Muscle of leg (tissue), 11 donors: ENCODE results near the gene CBX8. TPM values are rescaled to one million over a fixed set of nuclear protein-coding genes. Genes with fewer than 3 reads are reported as not detected.

Experiments used
- DNase-seq: peaks from one replicate; pipeline ENCODE4 v3.0.0; 2013
- H3K27ac ChIP-seq: one replicate; pipeline ENCODE4 v1.5.1; 2013; ENCODE audit warnings: mild to moderate bottlenecking, low read length, control low read depth
- H3K27me3 ChIP-seq: one replicate; pipeline ENCODE4 v1.6.1; 2013; ENCODE audit warnings: low read length; ENCODE audit not compliant: control insufficient read depth, insufficient read depth
- H3K36me3 ChIP-seq: one replicate; pipeline ENCODE4 v1.6.1; 2013; ENCODE audit warnings: low read length; ENCODE audit not compliant: control insufficient read depth, insufficient read depth
- H3K4me1 ChIP-seq: one replicate; pipeline ENCODE4 v1.6.1; 2013; ENCODE audit warnings: low read length; ENCODE audit not compliant: control insufficient read depth, insufficient read depth
- H3K4me3 ChIP-seq: one replicate; pipeline ENCODE4 v1.5.1; 2013; ENCODE audit warnings: low read length, control low read depth
- H3K9me3 ChIP-seq: replicated peaks from 2 replicates; pipeline ENCODE4 v1.6.1; 2013; ENCODE audit warnings: low read depth, low read length; ENCODE audit not compliant: control insufficient read depth
- WGBS: methylation state at CpG from one replicate; pipeline ENCODE4 v1.1.5; 2013; ENCODE audit warnings: missing lambda C conversion rate; ENCODE audit not compliant: insufficient coverage; 5-methylcytosine and 5-hydroxymethylcytosine counted together
- polyA plus RNA-seq, 8 donors: library from polyadenylated mRNA; unstranded; fragments of 120-200 nt; gene quantifications; one replicate each; pipeline versions ENCODE4 v1.2.1 to v1.2.3, GENCODE V29; 2013; ENCODE audit warnings: inconsistent platforms in 1 of 8, low replicate concordance in 1 of 8; ENCODE audit not compliant: insufficient read length in 8 of 8, insufficient read depth in 1 of 8
- total RNA-seq: library from RNA; stranded (reverse); fragments of 120-200 nt; gene quantifications from one replicate; pipeline ENCODE4 v1.2.4, GENCODE V29; 2013

Gene CBX8
- total and polyA plus RNA-seq, 9 donors = 4.8 to 6.8 (median 5.9) TPM

GRCh38 chr17:79804856-79805696 lies 8.2 kb upstream of the CBX8 start:
- Histone ChIP-seq H3K4me3 (no peak overlapping the region), H3K27me3 (peaks cover 99% of the 10 kb centered on the region), H3K4me1 (peaks cover 43% of the 10 kb centered on the region), H3K27ac (no peak overlapping the region), H3K9me3 (no peaks in the 10 kb centered on the region), H3K36me3 (no peaks in the 10 kb centered on the region)
- DNase-seq = no peak
- WGBS = 4% methylated on average over 3 of the region's 22 CpGs

DNA sequence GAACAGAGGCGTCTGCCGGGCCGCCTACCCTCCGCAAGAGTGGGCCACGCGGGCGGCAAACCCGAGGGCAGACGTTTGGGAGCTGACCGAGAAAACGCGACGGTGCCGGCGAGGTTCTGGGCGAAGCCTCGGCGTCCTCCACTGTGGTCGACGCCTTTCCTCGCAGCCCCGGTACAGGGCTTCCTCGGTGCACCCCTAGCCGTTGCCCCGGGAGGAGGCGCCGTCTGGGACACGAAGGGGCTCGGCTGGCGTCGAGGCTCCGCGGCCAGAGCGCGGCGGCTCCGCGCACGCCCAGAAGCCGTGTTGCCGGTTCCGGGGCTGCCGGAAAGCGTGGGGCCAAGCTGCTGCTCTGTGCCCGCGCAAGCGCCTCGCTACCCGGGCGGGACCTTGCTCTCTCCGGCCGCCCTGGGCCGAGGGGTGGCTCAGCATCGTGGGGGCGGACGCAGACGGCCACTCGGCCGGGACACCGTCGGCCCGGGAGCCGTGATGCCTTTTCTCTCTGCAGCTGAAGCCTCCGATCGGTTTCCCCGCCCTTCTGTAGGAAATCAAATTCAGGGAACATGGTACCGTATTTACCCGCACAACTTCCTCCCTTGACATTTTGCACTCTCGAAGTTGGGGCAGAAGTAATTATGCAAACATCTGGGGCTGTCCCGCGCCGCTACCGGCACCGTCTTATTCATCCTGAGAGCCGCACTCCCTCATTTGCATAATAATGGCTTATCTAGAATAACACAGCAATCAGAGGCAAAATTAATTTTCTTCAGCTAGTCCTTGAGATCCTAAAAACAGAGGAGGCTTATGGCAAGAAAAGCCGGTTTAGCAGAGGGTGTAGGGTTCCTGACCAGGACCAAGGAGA lies 7.3 kb upstream of the CBX8 start:
- H3K4me3 ChIP-seq = no peak overlapping the region

DNA sequence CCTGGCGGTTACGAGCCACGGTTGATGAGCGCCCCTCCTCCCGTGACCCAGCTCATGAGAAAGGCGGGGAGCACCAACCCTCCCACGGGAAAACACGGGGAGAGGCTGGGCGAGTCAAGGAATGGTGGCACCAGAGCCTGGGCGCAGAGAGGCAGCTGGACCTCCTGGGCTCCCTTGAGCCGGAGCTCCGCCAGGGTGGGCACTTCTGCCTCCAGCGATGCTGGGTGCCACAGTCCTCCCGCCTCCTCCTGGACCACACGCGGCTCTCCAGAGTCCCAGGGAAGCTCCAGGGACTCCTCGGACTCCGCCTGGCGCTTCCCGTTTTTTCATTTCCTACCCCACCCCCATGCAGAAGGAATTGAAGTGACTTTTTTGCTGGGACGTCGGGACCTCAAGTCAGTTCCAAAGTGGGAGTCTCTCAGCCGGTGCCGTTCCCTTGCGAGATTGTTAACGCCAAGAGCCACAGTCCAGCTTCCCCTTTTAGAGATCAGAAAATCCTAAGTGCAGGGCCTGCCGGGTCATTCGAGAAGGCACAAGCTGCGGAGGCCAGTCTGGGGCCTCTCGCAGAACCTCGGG lies 6.6 kb upstream of the CBX8 start:
- WGBS = 8% methylated on average over 26 of the region's 31 CpGs
- H3K27me3 ChIP-seq = peaks cover 100% of the 10 kb centered on the region
- H3K36me3 ChIP-seq = no peaks in the 10 kb centered on the region
- no peak overlapping the region for H3K27ac ChIP-seq
- DNase-seq = no peak
- no peak overlapping the region for H3K4me3 ChIP-seq
- peaks cover 52% of the 10 kb centered on the region for H3K4me1 ChIP-seq
- no peaks in the 10 kb centered on the region for H3K9me3 ChIP-seq

More for the DNA sequence above, 7.3 kb upstream of the CBX8 start:
- DNase-seq = no peak
- no peak overlapping the region for H3K27ac ChIP-seq
- no peaks in the 10 kb centered on the region for H3K36me3 ChIP-seq
- 1% methylated on average over 64 of the region's 76 CpGs for WGBS
- no peaks in the 10 kb centered on the region for H3K9me3 ChIP-seq
- H3K4me1 ChIP-seq = peaks cover 45% of the 10 kb centered on the region
- H3K27me3 ChIP-seq = peaks cover 100% of the 10 kb centered on the region

- 2% methylated on average over 48 of the region's 57 CpGs for WGBS
- Histone ChIP-seq H3K9me3 (no peaks in the 10 kb centered on the region), H3K27ac (no peak overlapping the region), H3K4me3 (no peak overlapping the region), H3K4me1 (peaks cover 58% of the 10 kb centered on the region), H3K36me3 (no peaks in the 10 kb centered on the region), H3K27me3 (peaks cover 100% of the 10 kb centered on the region)
- DNase-seq = no peak
Measured at GRCh38 chr17:79802736-79803420, 6.0 kb upstream of the CBX8 start.

DNA sequence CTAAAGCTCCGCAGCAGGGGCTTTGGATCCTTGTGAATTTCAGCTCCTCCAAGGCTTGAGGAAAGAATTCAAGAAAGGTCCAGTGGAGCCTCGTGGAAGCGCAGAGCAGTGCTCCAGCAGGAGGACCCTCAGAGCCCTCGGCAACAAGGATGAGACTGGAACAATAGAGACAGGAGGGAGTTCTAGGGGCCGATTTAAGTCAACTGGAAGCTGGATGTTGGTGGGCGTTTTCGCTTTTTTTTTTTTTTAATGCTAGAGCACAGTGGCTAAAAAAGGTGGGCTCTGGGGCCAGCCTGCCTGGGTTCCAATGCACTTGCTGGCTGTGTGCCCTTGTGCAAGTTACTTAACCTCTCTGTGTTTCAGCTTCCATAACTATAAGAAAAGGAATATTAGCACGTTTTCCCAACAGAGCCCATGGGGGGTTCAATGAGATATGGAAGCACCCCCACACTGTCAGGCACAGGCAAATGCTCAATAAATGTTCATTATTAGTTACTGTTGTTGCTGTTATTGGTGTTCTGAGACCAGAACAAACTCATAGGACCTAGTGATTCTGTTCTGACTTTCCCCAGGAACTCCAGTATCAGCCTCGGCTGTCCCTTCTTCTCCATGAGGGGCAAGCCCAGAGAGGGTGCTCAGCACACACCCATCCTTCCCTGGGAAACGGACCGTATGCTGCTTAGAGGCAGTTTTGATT lies 5.3 kb upstream of the CBX8 start:
- H3K4me3 ChIP-seq = no peak overlapping the region
- peaks cover 96% of the 10 kb centered on the region for H3K27me3 ChIP-seq
- H3K4me1 ChIP-seq = peaks cover 61% of the 10 kb centered on the region
- no peak overlapping the region for H3K27ac ChIP-seq
- no peaks in the 10 kb centered on the region for H3K36me3 ChIP-seq
- no peaks in the 10 kb centered on the region for H3K9me3 ChIP-seq
- no peak for DNase-seq
- WGBS = 5% methylated on average over 10 of the region's 11 CpGs

DNA sequence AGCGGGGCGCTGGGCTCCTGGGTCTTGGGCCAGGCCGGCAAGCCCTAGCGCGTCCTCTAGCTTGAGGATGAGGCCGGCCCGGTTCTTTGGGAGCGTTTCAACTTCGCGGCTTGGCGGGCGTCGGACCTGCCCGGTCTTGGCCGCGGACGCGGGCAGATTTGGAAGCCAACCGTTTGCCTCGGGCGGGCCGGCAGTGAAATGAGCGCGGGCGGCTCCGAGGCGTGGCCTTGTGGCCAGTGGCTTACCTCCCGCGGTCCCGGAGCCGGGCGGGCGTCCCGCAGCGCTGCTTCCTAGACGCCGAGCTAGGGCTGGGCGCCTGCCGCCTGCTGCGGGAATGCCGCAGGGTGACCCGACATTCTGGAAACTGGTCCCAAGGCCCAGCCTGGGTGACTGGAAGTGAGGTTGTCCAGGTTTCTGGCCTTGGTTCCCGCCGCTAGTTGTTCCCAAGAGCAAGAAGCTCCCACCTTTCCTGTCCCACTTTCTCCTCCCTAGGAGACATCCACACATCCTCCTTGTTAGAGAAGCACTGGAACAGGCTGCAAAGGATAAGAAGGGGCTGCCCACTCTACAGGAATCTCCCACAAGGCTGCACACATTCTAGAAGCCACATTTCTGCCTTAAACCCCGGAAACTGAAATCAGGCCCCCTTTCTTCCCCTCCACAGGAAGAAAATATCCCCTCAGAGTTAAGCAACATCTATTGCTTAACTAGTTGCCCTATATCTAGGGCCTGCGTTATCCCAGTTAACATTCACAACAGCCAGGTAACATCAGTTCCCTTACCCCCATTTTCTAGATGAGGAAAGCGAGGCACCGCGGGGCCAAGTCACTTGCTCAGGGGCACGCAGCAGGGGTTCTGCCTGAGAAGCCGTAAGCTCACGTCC lies 4.5 kb upstream of the CBX8 start:
- Histone ChIP-seq H3K4me1 (peaks cover 62% of the 10 kb centered on the region), H3K27ac (no peak overlapping the region), H3K27me3 (peaks cover 88% of the 10 kb centered on the region), H3K36me3 (no peaks in the 10 kb centered on the region), H3K4me3 (no peak overlapping the region), H3K9me3 (no peaks in the 10 kb centered on the region)
- peak; percentile 25 for DNase-seq
- WGBS = 3% methylated on average over 50 of the region's 52 CpGs

DNA sequence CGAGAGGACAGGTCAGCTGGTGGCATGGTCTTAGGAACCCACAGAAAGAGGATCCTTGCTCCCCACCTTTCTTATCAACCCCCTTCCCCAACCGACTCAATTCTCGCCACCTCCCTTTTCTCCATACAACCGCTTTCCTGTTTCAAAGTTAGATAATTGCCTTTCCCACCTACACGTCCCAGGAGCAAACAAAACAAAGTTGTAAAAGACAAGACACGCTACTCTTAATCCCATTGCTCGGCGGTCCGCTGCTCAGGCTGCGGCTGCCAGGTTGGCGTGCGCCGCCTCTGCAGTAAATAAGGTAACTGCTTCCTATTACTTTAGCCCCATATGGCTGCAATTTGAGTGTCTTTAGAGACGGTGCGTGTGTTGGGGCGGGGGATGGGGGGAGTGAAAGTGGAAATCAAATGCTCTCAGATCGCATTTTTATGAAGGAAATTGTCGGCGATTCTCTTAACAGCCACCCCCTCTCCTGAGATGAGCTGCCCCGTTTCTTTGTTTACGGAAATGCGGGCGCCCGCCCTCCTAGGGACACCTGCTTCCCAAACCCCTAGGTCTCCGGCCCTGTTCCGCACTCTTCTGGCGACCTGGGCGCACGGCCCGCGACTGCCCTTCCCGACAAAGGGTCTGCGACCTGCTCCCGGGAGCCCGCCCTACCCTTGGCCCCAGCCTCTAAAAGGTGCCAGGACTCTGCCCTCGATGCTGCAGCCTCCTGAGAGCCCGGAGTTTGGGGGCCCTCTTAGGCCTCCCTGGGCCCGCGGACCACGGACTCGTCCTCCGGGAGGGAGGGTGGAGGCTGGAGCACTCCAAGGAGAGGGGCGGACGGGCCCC lies 3.7 kb upstream of the CBX8 start:
- H3K4me1 ChIP-seq = peaks cover 69% of the 10 kb centered on the region
- peak; percentile 77 for DNase-seq

GRCh38 chr17:79799538-79800324 lies 2.9 kb upstream of the CBX8 start:
- no peak overlapping the region for H3K27ac ChIP-seq
- H3K9me3 ChIP-seq = no peaks in the 10 kb centered on the region
- H3K4me1 ChIP-seq = peaks cover 72% of the 10 kb centered on the region
- DNase-seq = peak; percentile 19
- H3K4me3 ChIP-seq = no peak overlapping the region
- WGBS = 3% methylated on average over 23 of the region's 31 CpGs
- peaks cover 7% of the 10 kb centered on the region for H3K36me3 ChIP-seq
- peaks cover 76% of the 10 kb centered on the region for H3K27me3 ChIP-seq

More for the DNA sequence above, 3.7 kb upstream of the CBX8 start:
- Histone ChIP-seq H3K36me3 (no peaks in the 10 kb centered on the region), H3K9me3 (no peaks in the 10 kb centered on the region), H3K4me3 (no peak overlapping the region), H3K27me3 (peaks cover 81% of the 10 kb centered on the region), H3K27ac (no peak overlapping the region)
- WGBS = under 1% methylated on average over 30 of the region's 44 CpGs
